GM10266 (cell line): ENCODE measurements around the gene CIDEB.

Experiments
- DNase-seq: peaks from one replicate; pipeline ENCODE4 v3.0.0; 2012; ENCODE audit errors: extremely low spot score
- TF ChIP-seq, protein P1 (sequence below): IDR thresholded peaks from 2 replicates; pipeline ENCODE4 v1.5.1; 2012; ENCODE audit warnings: mild to moderate bottlenecking, low read depth; ENCODE audit not compliant: control insufficient read depth, insufficient read depth; ENCODE audit errors: missing control alignments

Gene CIDEB

DNA sequence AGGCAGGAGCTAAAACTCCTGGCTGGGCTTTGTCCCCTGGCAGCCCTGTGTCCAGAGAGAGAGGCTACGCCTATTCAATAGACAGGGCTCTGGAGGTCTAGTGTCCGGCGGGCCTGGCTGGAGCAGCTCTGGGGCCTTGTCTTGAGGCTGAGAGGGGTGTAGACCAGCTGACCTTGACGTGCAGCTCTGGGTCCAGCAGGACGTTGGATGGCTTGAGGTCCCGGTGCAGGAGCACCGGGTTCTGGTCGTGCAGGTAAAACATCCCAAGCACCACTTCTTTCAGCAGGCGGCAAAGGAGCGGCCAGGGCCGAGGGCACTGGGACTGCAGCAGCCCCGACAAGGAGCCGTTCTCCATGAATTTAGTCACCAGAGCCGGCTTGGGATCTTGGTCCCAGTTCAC is 31.1 kb upstream of the CIDEB start:
- no peak for DNase-seq
- TF ChIP-seq, protein P1, sequence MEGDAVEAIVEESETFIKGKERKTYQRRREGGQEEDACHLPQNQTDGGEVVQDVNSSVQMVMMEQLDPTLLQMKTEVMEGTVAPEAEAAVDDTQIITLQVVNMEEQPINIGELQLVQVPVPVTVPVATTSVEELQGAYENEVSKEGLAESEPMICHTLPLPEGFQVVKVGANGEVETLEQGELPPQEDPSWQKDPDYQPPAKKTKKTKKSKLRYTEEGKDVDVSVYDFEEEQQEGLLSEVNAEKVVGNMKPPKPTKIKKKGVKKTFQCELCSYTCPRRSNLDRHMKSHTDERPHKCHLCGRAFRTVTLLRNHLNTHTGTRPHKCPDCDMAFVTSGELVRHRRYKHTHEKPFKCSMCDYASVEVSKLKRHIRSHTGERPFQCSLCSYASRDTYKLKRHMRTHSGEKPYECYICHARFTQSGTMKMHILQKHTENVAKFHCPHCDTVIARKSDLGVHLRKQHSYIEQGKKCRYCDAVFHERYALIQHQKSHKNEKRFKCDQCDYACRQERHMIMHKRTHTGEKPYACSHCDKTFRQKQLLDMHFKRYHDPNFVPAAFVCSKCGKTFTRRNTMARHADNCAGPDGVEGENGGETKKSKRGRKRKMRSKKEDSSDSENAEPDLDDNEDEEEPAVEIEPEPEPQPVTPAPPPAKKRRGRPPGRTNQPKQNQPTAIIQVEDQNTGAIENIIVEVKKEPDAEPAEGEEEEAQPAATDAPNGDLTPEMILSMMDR = no peak

DNA sequence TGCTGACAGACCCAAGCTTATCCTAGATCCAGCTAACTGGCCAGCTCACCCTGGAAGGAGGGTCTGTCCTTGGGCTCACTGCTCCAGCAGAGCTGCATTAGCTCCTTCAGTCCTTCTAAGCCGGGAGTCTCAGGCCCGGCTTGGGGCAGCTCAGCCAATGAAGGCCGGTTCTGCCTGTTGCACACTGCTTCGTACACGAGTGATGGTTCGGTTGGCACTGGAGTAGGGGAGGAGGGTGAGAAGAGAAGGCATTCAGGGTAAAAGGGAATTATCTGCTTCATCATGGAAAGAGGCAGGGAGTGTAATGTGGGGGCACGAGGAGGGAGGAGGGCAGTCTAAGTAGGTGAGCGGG is 30.0 kb upstream of the CIDEB start:
- DNase-seq = no peak
- TF ChIP-seq, protein P1 = no peak

DNA sequence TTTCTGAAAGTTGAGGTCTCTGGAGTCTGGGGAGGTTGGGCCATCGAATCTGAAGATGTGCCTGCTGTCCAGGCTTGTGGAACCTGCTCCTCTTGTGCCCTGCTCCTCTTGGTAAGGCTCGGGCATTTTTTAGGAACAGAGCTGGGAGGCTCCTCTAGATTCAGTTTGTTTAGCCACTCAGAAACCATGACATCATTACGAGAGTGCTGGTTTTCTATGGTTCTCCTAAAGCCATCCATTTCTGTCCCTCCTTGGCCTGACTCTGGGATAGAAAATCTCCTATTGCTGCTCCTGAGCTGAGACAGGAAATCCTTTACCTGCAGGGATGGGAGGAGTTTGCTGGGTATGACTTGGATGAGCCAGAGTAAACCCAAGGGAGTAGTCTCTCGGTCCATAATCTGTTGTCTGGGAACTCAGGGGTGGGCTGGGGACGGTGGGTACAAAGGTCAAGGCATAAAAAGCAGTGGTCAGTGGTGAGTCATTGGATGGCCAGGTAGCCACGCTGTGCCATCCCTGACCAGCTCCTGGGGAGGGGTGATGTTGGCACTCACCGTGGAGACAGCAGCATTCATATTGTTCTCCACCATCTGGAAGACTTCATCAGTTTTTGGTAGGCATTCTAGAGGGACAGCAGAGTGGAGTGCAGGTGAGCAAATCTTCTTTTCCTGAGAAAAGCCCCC is 29.5 kb upstream of the CIDEB start:
- peak; percentile 4 for DNase-seq
- TF ChIP-seq, protein P1 = no peak

DNA sequence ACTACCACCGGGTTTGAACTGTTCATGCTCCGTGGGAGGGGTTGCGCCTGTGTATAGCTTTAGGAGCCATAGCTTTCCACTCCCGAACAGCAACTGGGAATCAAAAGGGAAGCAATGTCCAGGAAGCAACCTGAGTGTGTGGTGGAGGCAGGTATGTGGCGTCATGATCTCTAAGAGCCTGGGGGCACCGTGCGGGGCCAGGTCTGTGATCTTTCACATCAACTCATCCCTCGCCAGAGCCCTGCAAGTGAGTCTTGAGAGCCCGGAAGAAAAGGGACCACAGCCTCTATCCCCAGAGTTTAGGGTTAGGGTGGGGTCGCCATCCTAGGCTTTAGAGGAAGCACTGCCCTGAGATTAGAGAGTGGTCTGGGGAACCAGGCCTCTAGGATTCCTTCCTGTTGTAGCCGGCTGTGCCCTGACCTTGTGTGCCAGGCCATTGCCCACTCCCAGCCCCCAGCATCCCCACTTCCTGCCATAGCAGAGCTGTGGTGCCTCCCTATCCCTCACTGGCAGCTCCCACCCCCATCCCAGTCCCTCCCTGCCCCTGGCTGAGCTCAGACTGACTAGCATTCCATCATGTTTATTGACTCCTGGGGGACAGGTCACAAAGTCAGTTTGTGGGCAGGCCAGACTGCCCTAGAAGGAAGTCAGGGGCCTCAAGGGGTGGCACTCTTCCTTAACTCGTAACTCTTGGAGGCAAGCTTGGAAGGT is 27.8 kb upstream of the CIDEB start:
- TF ChIP-seq, protein P1 = no peak

DNA sequence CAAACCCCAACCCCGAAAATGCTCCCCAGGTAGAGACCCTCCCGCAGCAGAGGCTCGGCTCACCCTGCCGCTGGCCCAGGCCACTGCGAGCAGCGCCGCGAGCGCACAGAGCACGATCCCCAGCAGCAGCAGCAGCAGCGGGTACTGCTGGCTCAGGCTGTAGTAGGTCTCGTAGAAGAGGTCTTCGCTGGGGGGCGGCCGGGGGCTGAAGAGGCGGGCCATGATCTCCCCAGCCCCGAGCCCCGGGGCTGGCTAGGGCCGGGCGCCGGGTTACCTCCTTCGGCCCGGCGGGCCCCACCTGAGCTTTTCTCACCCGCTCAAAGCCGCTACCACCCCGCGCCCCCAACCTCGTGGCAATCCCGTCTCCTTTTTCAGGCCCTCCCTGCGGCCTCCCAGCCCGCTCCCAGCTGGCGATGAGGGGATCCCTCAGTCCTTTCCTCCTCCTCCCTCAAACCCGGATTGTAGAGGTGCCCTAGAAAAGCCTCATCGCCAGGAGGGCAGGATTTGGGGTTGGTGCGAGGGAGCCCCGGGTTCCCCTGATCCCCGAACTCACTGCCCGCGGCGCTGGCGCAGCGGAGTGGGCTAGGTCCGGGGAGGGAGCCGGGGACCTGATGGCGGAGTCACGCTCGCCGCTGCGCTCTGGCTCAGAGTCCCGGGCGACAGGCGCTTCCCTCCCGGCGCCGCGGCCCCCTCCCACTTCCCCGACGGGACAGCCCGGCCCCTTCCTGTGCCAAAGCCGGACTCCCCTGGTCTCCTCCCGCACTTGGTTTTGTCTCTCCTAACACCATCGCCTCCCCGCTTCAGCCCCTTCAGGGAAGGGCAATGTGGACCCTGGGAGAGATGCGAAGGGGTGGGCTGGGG is 26.9 kb upstream of the CIDEB start, which contains the start of gene ADCY4:
Gene ADCY4, minus strand, starts transcription at position 641 of the 861 bp plus-strand sequence. Its CDS starts 419 bp downstream, at position 222.
- no peak for DNase-seq
- TF ChIP-seq, protein P1 = no peak

More for the DNA sequence above, 27.8 kb upstream of the CIDEB start:
- peak; percentile 12 for DNase-seq

DNA sequence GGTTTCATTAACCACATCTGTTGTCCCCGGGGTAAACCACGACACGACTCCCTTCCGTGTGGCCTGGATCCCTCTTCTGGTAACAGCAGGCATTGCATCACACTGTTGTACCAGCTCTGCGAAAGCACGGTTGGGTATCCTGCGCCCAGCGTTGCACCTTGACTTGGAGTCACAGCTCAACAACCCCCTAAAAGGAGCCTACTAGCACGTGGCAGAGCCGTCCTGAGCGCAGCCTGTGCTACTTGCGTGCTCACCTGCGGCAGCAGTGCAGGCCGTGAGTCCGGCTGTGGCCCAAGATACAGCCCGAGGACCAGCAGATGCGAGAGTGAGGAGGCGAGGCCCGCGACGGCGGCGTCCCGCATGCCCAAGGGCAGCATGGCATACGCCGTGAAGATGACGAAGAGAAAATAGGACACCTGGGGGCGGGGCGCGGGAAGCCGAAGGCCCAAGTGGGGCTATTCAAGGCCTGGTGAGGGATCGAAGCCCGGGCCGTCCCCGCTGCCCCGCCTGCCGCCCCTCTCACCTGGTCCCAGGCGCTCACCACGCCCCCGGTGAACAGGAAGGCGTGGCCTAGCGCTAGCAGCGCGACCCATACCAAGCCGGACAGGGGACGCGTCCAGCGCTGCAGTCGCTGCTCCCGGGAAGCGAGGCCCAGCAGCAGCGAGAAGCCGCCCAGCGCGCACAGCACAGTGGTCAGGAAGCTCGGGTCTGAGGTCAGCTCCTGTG is 24.7 kb upstream of the CIDEB start:
- DNase-seq = peak; percentile 92

More for the DNA sequence above, 24.7 kb upstream of the CIDEB start:
- TF ChIP-seq, protein P1 = peak; percentile 75
